Right cardiac atrium (tissue), 5 donors: Measurements from ENCODE around the gene VMA21. TPM values are rescaled to one million over a fixed set of nuclear protein-coding genes. Genes with fewer than 3 reads are reported as not detected.

Experiments used
- ATAC-seq, 2 donors: fragments of 200-7000 bp; cut with Tn5 transposase; one replicate each; pipeline versions ENCODE4 v1.8.0 to v1.9.1; 2020; ENCODE audit warnings: moderate library complexity in 2 of 2, mild to moderate bottlenecking in 1 of 2
- DNase-seq, 3 donors: peaks; one replicate each; pipeline ENCODE4 v3.0.0-alpha.2; 2020
- H3K27ac ChIP-seq: one replicate; pipeline ENCODE4 v1.5.1; 2013; ENCODE audit warnings: mild to moderate bottlenecking, low read length, control low read depth, moderate library complexity
- H3K27me3 ChIP-seq: one replicate; pipeline ENCODE4 v1.6.1; 2013; ENCODE audit not compliant: control insufficient read depth, insufficient read depth
- H3K4me1 ChIP-seq: one replicate; pipeline ENCODE4 v1.6.1; 2013; ENCODE audit warnings: low read length; ENCODE audit not compliant: control insufficient read depth, insufficient read depth
- H3K4me3 ChIP-seq: one replicate; pipeline ENCODE4 v1.5.1; 2013; ENCODE audit warnings: low read length, control low read depth
- H3K9me3 ChIP-seq: one replicate; pipeline ENCODE4 v1.6.1; 2013; ENCODE audit warnings: low read length; ENCODE audit not compliant: control insufficient read depth
- WGBS: extraction: QIAGEN DNeasy Blood & Tissue Kit; methylation state at CpG from one replicate; pipeline ENCODE4 v1.1.7; 2013; 5-methylcytosine and 5-hydroxymethylcytosine counted together
- intact Hi-C, 4 donors: fragments of 100-400 bp; cut with DNase I; formaldehyde crosslinking; loops; one replicate each; pipeline versions ENCODE4 v1.11.0 to v1.14.0; 2022 to 2023
- long read RNA-seq, 4 donors: library from polyadenylated mRNA; unstranded; transcript quantifications; one replicate each; pipeline ENCODE4 v2.0.0, GENCODE V29; 2020 to 2021
- polyA plus RNA-seq: library from polyadenylated mRNA; stranded (reverse); fragments of 200-250 nt; gene quantifications from one replicate; pipeline ENCODE4 v1.2.3, GENCODE V29; 2013
- total RNA-seq, 4 donors: library from RNA; stranded (reverse); fragmentation: NEBNext Ultra II Directional; extraction: Animal tissue kit (Norgen Biotek cat#: 25700); gene quantifications; one replicate each; pipeline ENCODE4 v1.2.1, GENCODE V29; 2021
- donor health status: healthy with polysubstance abuse.
- donor health status: DM: no; HTN: yes; CAD: no.
- donor health status: DM: no; HTN: no; CAD: no.
- donor health status: DM: no; HTN: yes; CAD: no; lungs with severe emphysema.
- donor health status: DM: yes; HTN: yes; CAD: no.

The VMA21 gene
- total RNA-seq (10 to 100 TPM; 22.8 to 24.8 (median 23.6) TPM), polyA plus RNA-seq (9.9 TPM)
- long read RNA-seq, donor 1, full-length matches to known transcripts = 18 of 25 reads
- long read RNA-seq, donor 1, partial matches to known transcripts = 0 of 25 reads
- long read RNA-seq, donor 1, other reads (novel, unspliced or antisense) = 7 of 25 reads
- long read RNA-seq, donor 2, full-length matches to known transcripts = 11 of 13 reads
- long read RNA-seq, donor 2, partial matches to known transcripts = 1 of 13 reads
- long read RNA-seq, donor 2, other reads (novel, unspliced or antisense) = 1 of 13 reads
- long read RNA-seq, donor 3, full-length matches to known transcripts = 46 of 50 reads
- long read RNA-seq, donor 3, partial matches to known transcripts = 0 of 50 reads
- long read RNA-seq, donor 3, other reads (novel, unspliced or antisense) = 4 of 50 reads
- long read RNA-seq, donor 4, full-length matches to known transcripts = 15 of 16 reads
- long read RNA-seq, donor 4, partial matches to known transcripts = 0 of 16 reads
- long read RNA-seq, donor 4, other reads (novel, unspliced or antisense) = 1 of 16 reads

GRCh38 chrX:151396825-151397740 lies at the start of gene VMA21:
TSS of gene VMA21 (plus strand) at chrX:151397206. CDS start at chrX:151397309, 103 bp downstream.
- Histone ChIP-seq H3K4me1 (no peaks in the 10 kb centered on the region), H3K4me3 (peak within 1 kb of the TSS; percentile 87), H3K27ac (peak within 1 kb of the TSS; percentile 90), H3K9me3 (no peaks in the 10 kb centered on the region), H3K27me3 (no peaks in the 10 kb centered on the region)
- under 1% methylated on average over 90 of the region's 97 CpGs for WGBS
- peak; percentile 99 for ATAC-seq
- intact Hi-C loops = no loop called here
- peak; percentile 94 to 98 (median 96) for DNase-seq

- no peak overlapping the region for H3K27ac ChIP-seq
- WGBS = 58% methylated on average over 3 of the region's 3 CpGs
Observed at GRCh38 chrX:151359341-151359740, 37.7 kb upstream of the VMA21 start.

GRCh38 chrX:151359931-151360871 lies 36.8 kb upstream of the VMA21 start:
- Histone ChIP-seq H3K4me3 (no peak overlapping the region), H3K27me3 (no peaks in the 10 kb centered on the region), H3K9me3 (no peaks in the 10 kb centered on the region), H3K27ac (no peak overlapping the region), H3K4me1 (no peaks in the 10 kb centered on the region)
- ATAC-seq (peak; percentile 57 to 69), DNase-seq (peak; percentile 23 to 61 (median 48))
- intact Hi-C loops = loop anchor here in 1 of 4 donors (10.0 kb wide), 1 partner anchor 185 kb away; the partner anchor contains the start of gene GPR50
- 6% methylated on average over 25 of the region's 25 CpGs for WGBS

More at GRCh38 chrX:151359341-151359740, 37.7 kb upstream of the VMA21 start:
- intact Hi-C loops = loop anchor here in 1 of 4 donors (10.0 kb wide), 1 partner anchor 185 kb away; the partner anchor contains the start of gene GPR50
- DNase-seq = no peak
- Histone ChIP-seq H3K4me3 (no peak overlapping the region), H3K27me3 (no peaks in the 10 kb centered on the region), H3K9me3 (no peaks in the 10 kb centered on the region), H3K4me1 (no peaks in the 10 kb centered on the region)
- no peak for ATAC-seq

GRCh38 chrX:151363316-151363715 lies 33.7 kb upstream of the VMA21 start:
- no peaks in the 10 kb centered on the region for H3K9me3 ChIP-seq
- ATAC-seq (no peak), DNase-seq (no peak)
- H3K4me3 ChIP-seq = no peak overlapping the region
- 82% methylated on average over 2 of the region's 2 CpGs for WGBS
- intact Hi-C loops = no loop called here
- no peaks in the 10 kb centered on the region for H3K4me1 ChIP-seq
- no peak overlapping the region for H3K27ac ChIP-seq
- no peaks in the 10 kb centered on the region for H3K27me3 ChIP-seq

- H3K4me1 ChIP-seq = no peaks in the 10 kb centered on the region
- DNase-seq (no peak), ATAC-seq (no peak)
- H3K27me3 ChIP-seq = no peaks in the 10 kb centered on the region
- H3K9me3 ChIP-seq = no peaks in the 10 kb centered on the region
- no peak overlapping the region for H3K27ac ChIP-seq
- intact Hi-C loops = no loop called here
- no peak overlapping the region for H3K4me3 ChIP-seq
- 78% methylated on average over 2 of the region's 2 CpGs for WGBS
Observed at GRCh38 chrX:151365579-151365978, 31.4 kb upstream of the VMA21 start.

GRCh38 chrX:151370906-151371305 lies 26.1 kb upstream of the VMA21 start:
- WGBS = 11% methylated on average over 21 of the region's 21 CpGs
- H3K4me1 ChIP-seq = no peaks in the 10 kb centered on the region
- no peak overlapping the region for H3K4me3 ChIP-seq
- peak in 1 of 2 donors; percentile 45 for ATAC-seq
- H3K27me3 ChIP-seq = no peaks in the 10 kb centered on the region
- intact Hi-C loops = no loop called here
- peak in 2 of 3 donors; percentile 31 to 49 for DNase-seq
- H3K27ac ChIP-seq = no peak overlapping the region
- H3K9me3 ChIP-seq = no peaks in the 10 kb centered on the region

- Histone ChIP-seq H3K9me3 (no peaks in the 10 kb centered on the region), H3K4me3 (no peak overlapping the region), H3K27ac (no peak overlapping the region), H3K27me3 (no peaks in the 10 kb centered on the region), H3K4me1 (no peaks in the 10 kb centered on the region)
- DNase-seq (no peak), ATAC-seq (no peak)
- intact Hi-C loops = no loop called here
- WGBS = 55% methylated on average over 7 of the region's 7 CpGs
Observed at GRCh38 chrX:151384807-151385206, 12.2 kb upstream of the VMA21 start.

- peak in 2 of 3 donors; percentile 44 to 48 for DNase-seq
- peak in 1 of 2 donors; percentile 43 for ATAC-seq
Observed at GRCh38 chrX:151386838-151387459, 10.1 kb upstream of the VMA21 start.

GRCh38 chrX:151391722-151392121 lies 5.3 kb upstream of the VMA21 start:
- intact Hi-C loops = no loop called here
- no peak overlapping the region for H3K27ac ChIP-seq
- 94% methylated on average over 22 of the region's 22 CpGs for WGBS
- DNase-seq (peak in 1 of 3 donors; percentile 36), ATAC-seq (no peak)
- no peak overlapping the region for H3K4me3 ChIP-seq
- no peaks in the 10 kb centered on the region for H3K27me3 ChIP-seq
- no peaks in the 10 kb centered on the region for H3K4me1 ChIP-seq
- H3K9me3 ChIP-seq = no peaks in the 10 kb centered on the region

More at GRCh38 chrX:151386838-151387459, 10.1 kb upstream of the VMA21 start:
- Histone ChIP-seq H3K4me3 (no peak overlapping the region), H3K9me3 (no peaks in the 10 kb centered on the region), H3K27ac (no peak overlapping the region), H3K4me1 (no peaks in the 10 kb centered on the region), H3K27me3 (no peaks in the 10 kb centered on the region)
- intact Hi-C loops = no loop called here
- 44% methylated on average over 3 of the region's 3 CpGs for WGBS
